ENCODE data around the gene ACOT12. TPM values are rescaled to one million over a fixed set of nuclear protein-coding genes. Genes with fewer than 3 reads are reported as not detected.

The ACOT12 gene
- total and polyA plus RNA-seq, 2 experiments from 2014 or later = not detected

DNA sequence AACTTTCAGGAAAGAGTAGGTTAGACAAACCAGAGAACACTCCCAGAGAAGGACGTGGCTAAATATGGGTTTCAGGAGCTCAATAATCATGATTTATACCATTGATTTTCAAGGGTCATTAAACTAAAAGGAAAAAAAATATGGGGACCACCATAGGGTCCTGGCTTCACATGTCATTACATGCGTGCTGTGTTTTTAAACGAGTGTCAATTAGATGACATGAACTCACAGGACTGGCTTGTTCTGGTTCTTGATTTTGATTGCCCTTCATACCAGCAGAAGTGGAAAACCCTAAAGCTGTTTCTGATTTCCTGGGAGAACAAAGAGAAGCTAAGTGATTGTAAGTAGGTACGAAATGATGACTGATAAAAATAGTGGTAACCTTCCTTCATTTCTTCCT, 5.8 kb downstream of the ACOT12 start:
- H3F3A ChIP-seq (ENCODE audit: insufficient read depth) = no peaks in the 10 kb centered on the region
- DNase-seq = no peak
- no peaks in the 10 kb centered on the region for H3K27me3 ChIP-seq (replicated peaks; ENCODE audit: insufficient read depth)
- no peak overlapping the region for H3K4me2 ChIP-seq (ENCODE audit: unreplicated experiment)
- H3K27ac ChIP-seq = no peak overlapping the region
- H3K4me3 ChIP-seq = no peak overlapping the region
- TF ChIP-seq EZH2 (IDR thresholded peaks at IDR 0.05; ENCODE audit: insufficient read depth, poor library complexity, severe bottlenecking) = no peak
- no peak for TF ChIP-seq EZH2phosphoT487 (IDR thresholded peaks at IDR 0.05; ENCODE audit: insufficient read depth, low read depth)
- H3K9me2 ChIP-seq (ENCODE audit: insufficient read depth) = no peaks in the 10 kb centered on the region
- no peaks in the 10 kb centered on the region for H3K9me3 ChIP-seq (ENCODE audit: low read depth)
- H3K36me3 ChIP-seq (ENCODE audit: low read depth) = no peaks in the 10 kb centered on the region
- in situ Hi-C loops (cut with MboI) = no loop called here
- no peak overlapping the region for H2AFZ ChIP-seq
- H3K4me1 ChIP-seq (ENCODE audit: insufficient read depth) = no peaks in the 10 kb centered on the region
- H4K20me1 ChIP-seq (ENCODE audit: insufficient read depth) = no peaks in the 10 kb centered on the region
- no peak overlapping the region for H3K9ac ChIP-seq
- WGBS, 2 experiments (ENCODE audit: low coverage in 1 of 2, low lambda C conversion rate in 2 of 2, missing lambda C conversion rate in 2 of 2) = 51 to 53% methylated on average over 4 of the region's 4 CpGs
- no peaks in the 10 kb centered on the region for H3K79me2 ChIP-seq (ENCODE audit: insufficient read depth)

DNA sequence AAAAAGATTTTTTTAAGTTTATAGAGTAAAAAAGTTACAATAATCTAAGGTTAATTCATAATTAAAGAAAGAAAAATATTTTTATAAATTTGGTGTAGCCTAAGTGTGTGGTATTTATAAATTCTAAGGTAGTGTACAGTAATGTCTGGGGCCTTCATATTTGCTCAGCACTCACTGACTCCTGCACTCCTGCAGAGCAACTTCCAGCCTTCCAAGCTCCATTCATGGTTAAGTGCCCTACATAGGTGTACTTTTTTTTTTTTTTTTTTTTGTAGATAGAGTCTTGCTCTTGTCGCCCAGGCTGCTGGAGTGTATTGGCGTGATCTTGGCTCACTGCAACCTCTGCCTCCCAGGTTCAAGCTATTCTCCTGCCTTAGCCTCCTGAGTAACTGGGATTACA, 10.1 kb downstream of the ACOT12 start:
- Histone ChIP-seq H3K9me3 (ENCODE audit: low read depth) (no peaks in the 10 kb centered on the region), H3K27me3 (replicated peaks; ENCODE audit: insufficient read depth) (no peaks in the 10 kb centered on the region), H3K4me3 (no peak overlapping the region), H3K4me1 (ENCODE audit: insufficient read depth) (no peaks in the 10 kb centered on the region), H3K4me2 (ENCODE audit: unreplicated experiment) (no peak overlapping the region), H4K20me1 (ENCODE audit: insufficient read depth) (no peaks in the 10 kb centered on the region), H2AFZ (no peak overlapping the region), H3K27ac (no peak overlapping the region), H3K9me2 (ENCODE audit: insufficient read depth) (no peaks in the 10 kb centered on the region), H3K36me3 (ENCODE audit: low read depth) (no peaks in the 10 kb centered on the region), H3F3A (ENCODE audit: insufficient read depth) (no peaks in the 10 kb centered on the region), H3K9ac (no peak overlapping the region), H3K79me2 (ENCODE audit: insufficient read depth) (no peaks in the 10 kb centered on the region)
- no peak for DNase-seq
- TF ChIP-seq EZH2 (IDR thresholded peaks at IDR 0.05; ENCODE audit: insufficient read depth, poor library complexity, severe bottlenecking) (no peak), EZH2phosphoT487 (IDR thresholded peaks at IDR 0.05; ENCODE audit: insufficient read depth, low read depth) (no peak)
- WGBS, 2 experiments (ENCODE audit: low coverage in 1 of 2, low lambda C conversion rate in 2 of 2, missing lambda C conversion rate in 2 of 2) = 73 to 80% methylated on average over 2 of the region's 2 CpGs
- in situ Hi-C loops (cut with MboI) = no loop called here

DNA sequence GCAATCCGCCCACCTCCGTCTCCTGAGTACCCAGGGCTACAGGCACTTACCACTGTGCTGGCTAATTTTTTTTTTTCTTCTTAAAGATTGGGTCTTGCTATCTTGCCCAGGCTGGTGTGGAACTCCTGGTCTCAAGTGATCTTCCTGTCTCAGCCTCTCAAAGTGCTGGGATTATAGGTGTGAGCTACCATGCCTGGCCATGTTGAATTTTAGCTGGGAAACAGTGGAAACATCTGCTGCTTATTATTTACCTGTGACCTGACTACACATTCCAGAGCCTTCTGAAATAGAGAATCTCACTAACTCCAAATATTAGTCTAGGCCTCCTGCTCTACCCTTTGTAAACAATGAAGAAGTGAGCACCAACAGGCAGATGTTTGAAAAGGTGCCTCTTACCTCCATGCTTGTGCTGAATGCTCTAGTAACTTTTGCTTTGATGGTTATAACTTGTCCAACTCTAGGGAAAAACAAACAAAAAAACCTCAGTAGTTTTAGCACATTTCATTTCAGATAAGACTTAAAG, 22.5 kb downstream of the ACOT12 start:
- in situ Hi-C loops (cut with MboI) = no loop called here
- Histone ChIP-seq H3K4me3 (no peak overlapping the region), H3K27me3 (replicated peaks; ENCODE audit: insufficient read depth) (no peaks in the 10 kb centered on the region), H3K4me2 (ENCODE audit: unreplicated experiment) (no peak overlapping the region), H3K36me3 (ENCODE audit: low read depth) (no peaks in the 10 kb centered on the region), H3K79me2 (ENCODE audit: insufficient read depth) (no peaks in the 10 kb centered on the region), H4K20me1 (ENCODE audit: insufficient read depth) (no peaks in the 10 kb centered on the region), H3K9me3 (ENCODE audit: low read depth) (no peaks in the 10 kb centered on the region), H3K27ac (no peak overlapping the region), H3K4me1 (ENCODE audit: insufficient read depth) (no peaks in the 10 kb centered on the region), H3K9ac (no peak overlapping the region), H3K9me2 (ENCODE audit: insufficient read depth) (no peaks in the 10 kb centered on the region), H2AFZ (no peak overlapping the region), H3F3A (ENCODE audit: insufficient read depth) (no peaks in the 10 kb centered on the region)
- DNase-seq = no peak
- TF ChIP-seq EZH2 (IDR thresholded peaks at IDR 0.05; ENCODE audit: insufficient read depth, poor library complexity, severe bottlenecking) (no peak), EZH2phosphoT487 (IDR thresholded peaks at IDR 0.05; ENCODE audit: insufficient read depth, low read depth) (no peak)
- WGBS, 2 experiments (ENCODE audit: low coverage in 1 of 2, low lambda C conversion rate in 2 of 2, missing lambda C conversion rate in 2 of 2) = 94 to 100% methylated on average over 2 of the region's 2 CpGs

DNA sequence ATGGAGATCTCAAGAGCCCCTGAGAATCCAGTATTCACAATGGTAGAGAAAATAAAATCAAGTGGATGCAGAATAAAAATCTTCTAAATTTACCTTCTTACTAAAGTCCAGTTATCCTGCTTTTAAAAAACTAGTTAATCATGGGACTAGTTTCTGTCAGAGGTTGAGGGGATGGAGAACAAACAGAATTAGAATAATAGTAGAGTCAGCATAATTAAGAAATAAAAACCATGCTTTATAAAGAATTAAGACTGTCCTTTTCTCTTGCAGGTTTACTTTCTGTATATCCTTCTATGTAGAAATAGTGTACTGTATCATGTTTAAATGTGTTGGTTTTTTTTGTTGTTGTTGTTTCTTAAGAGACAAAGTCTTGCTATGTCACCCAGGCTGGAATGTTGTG, 23.0 kb downstream of the ACOT12 start:
- in situ Hi-C loops (cut with MboI) = no loop called here
- no peaks in the 10 kb centered on the region for H3K36me3 ChIP-seq (ENCODE audit: low read depth)
- no peak overlapping the region for H3K9ac ChIP-seq
- H3K27me3 ChIP-seq (replicated peaks; ENCODE audit: insufficient read depth) = no peaks in the 10 kb centered on the region
- no peak overlapping the region for H3K27ac ChIP-seq
- H3F3A ChIP-seq (ENCODE audit: insufficient read depth) = no peaks in the 10 kb centered on the region
- H3K4me2 ChIP-seq (ENCODE audit: unreplicated experiment) = no peak overlapping the region
- no peaks in the 10 kb centered on the region for H3K79me2 ChIP-seq (ENCODE audit: insufficient read depth)
- no peak overlapping the region for H3K4me3 ChIP-seq
- no peaks in the 10 kb centered on the region for H4K20me1 ChIP-seq (ENCODE audit: insufficient read depth)
- TF ChIP-seq EZH2phosphoT487 (IDR thresholded peaks at IDR 0.05; ENCODE audit: insufficient read depth, low read depth) (no peak), EZH2 (IDR thresholded peaks at IDR 0.05; ENCODE audit: insufficient read depth, poor library complexity, severe bottlenecking) (no peak)
- no peaks in the 10 kb centered on the region for H3K9me2 ChIP-seq (ENCODE audit: insufficient read depth)
- no peak overlapping the region for H2AFZ ChIP-seq
- no peak for DNase-seq
- no peaks in the 10 kb centered on the region for H3K4me1 ChIP-seq (ENCODE audit: insufficient read depth)
- H3K9me3 ChIP-seq (ENCODE audit: low read depth) = no peaks in the 10 kb centered on the region

DNA sequence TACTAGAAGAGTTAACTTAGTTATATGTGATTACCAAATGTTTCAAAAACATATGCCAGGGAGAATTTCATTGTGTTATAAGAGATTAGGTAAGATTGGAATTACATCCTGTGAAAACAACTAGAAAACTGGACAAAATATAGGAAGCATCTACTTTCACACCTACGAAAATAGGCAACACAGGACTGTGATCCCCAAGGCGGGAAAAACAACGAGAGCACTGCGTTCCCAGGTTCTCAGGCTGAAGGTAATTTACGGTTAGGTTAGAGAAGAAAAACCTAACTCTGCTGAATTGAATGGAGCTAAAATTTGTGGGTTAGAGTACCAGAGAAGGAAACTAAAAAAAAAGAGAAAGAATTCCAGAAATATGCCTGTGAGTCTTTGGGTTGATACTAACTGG, 28.4 kb downstream of the ACOT12 start:
- in situ Hi-C loops (cut with MboI) = no loop called here
- WGBS, 2 experiments (ENCODE audit: low coverage in 1 of 2, low lambda C conversion rate in 2 of 2, missing lambda C conversion rate in 2 of 2) = 74 to 79% methylated on average over 5 of the region's 5 CpGs
- H3K79me2 ChIP-seq (ENCODE audit: insufficient read depth) = no peaks in the 10 kb centered on the region
- no peak overlapping the region for H3K4me3 ChIP-seq
- no peaks in the 10 kb centered on the region for H3F3A ChIP-seq (ENCODE audit: insufficient read depth)
- H3K9me2 ChIP-seq (ENCODE audit: insufficient read depth) = no peaks in the 10 kb centered on the region
- TF ChIP-seq EZH2phosphoT487 (IDR thresholded peaks at IDR 0.05; ENCODE audit: insufficient read depth, low read depth) = no peak
- TF ChIP-seq EZH2 (IDR thresholded peaks at IDR 0.05; ENCODE audit: insufficient read depth, poor library complexity, severe bottlenecking) = no peak
- no peaks in the 10 kb centered on the region for H3K9me3 ChIP-seq (ENCODE audit: low read depth)
- H3K27ac ChIP-seq = no peak overlapping the region
- no peak overlapping the region for H3K9ac ChIP-seq
- H3K27me3 ChIP-seq (replicated peaks; ENCODE audit: insufficient read depth) = no peaks in the 10 kb centered on the region
- no peak for DNase-seq
- no peaks in the 10 kb centered on the region for H3K4me1 ChIP-seq (ENCODE audit: insufficient read depth)
- H4K20me1 ChIP-seq (ENCODE audit: insufficient read depth) = no peaks in the 10 kb centered on the region
- no peak overlapping the region for H2AFZ ChIP-seq
- no peak overlapping the region for H3K4me2 ChIP-seq (ENCODE audit: unreplicated experiment)
- no peaks in the 10 kb centered on the region for H3K36me3 ChIP-seq (ENCODE audit: low read depth)

All from GM23248 (cell line).